GF-D8 (cell line): Measurements from ENCODE around the gene HOXC5.
"Not testable (repeated sequence)": the region's sequence is repeated elsewhere in the genome, so short reads cannot be mapped to it uniquely, and the experiment has no call there.

Experiments
- DNase-seq: peaks from one replicate; lab custom pipeline; 2025; lab: John Stamatoyannopoulos, UW

Gene HOXC5

GRCh38 chr12:54066408-54066807 is 33.6 kb downstream of the HOXC5 start:
- DNase-seq, result no peak

- DNase-seq, result no peak
These were observed 35.7 kb downstream of the HOXC5 start for GRCh38 chr12:54068418-54069070.

- DNase-seq, result no peak
These were observed 39.1 kb downstream of the HOXC5 start for GRCh38 chr12:54071942-54072341.

DNA sequence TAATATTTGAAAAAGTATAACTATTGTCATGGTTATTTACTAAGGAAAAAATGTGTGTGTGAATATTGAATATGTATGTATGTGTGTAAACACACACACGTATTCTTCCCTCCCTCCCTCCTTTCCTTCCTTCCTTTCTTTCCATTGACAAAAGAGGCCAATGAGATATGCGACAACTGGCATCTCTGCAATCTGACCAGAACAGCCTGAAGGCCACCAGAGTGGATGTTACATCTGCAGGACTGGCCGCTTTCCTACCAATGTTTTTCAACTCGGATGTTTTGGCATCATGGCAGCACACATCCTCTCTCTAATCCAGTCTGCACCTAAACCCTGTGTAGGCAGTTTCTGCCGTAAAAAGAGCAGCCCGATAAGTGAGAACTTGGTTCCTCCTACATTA is 41.5 kb downstream of the HOXC5 start:
- no peak for DNase-seq

GRCh38 chr12:54075409-54075808 is 42.6 kb downstream of the HOXC5 start:
- DNase-seq, result no peak

DNA sequence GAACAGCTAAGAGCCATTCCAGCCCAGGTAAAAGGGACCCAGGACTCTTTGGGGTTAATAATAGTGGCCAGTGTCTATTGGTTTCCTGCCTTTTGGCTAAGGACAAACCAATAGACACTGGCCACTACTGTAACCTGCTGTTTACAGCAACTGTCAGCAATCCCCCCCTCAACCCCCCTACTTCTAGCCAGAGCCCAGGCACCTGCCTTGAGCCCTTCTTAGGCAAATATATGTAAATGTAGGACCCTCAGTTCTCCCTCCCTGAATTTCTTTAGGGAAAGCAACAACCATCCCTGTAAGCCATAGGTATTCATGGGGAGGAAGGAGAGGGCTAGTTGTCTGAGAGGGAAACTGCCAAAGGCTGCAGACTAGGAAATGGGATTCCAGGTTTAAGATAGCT is 43.1 kb downstream of the HOXC5 start:
- DNase-seq, result no peak

DNA sequence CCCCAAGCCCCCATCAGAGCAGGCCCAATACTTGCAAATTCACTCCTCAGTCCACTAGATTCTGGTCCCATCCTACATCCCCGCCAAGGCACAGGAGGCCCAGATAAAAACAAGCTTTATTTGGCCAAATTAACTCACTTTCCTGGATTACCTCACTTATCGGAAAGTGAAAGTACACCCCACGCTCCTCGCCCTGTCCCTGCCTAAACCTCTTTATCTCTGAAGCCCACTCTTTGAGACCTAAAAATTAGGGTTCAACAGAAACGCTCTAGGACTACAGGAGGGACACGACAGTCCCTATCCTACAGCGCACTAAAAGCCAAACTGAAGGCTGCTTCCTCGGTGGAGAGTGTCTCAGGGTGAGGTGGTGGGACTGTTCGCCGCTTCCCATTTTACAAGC is 45.0 kb downstream of the HOXC5 start:
- not testable (repeated sequence) for DNase-seq

DNA sequence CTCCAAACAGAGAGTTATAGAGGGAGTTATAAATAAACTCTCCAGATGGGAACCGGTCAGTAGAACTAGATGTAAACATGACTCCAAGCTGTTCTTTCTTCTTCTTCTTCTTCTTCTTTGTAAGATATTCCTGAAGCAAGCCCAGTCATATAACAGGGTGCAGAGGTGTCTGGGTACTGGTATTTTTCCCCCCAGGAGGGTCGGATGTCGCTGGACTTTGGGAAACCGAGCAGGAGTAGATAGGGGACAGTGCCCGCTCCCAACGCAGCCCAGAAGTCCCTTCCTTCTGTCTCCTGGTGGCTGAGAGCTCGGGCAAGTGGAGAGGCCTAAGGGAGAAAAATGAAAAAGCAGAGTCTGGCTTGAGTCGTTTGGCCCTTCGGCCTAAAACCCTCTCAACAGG is 46.3 kb downstream of the HOXC5 start:
- not testable (repeated sequence) for DNase-seq

DNA sequence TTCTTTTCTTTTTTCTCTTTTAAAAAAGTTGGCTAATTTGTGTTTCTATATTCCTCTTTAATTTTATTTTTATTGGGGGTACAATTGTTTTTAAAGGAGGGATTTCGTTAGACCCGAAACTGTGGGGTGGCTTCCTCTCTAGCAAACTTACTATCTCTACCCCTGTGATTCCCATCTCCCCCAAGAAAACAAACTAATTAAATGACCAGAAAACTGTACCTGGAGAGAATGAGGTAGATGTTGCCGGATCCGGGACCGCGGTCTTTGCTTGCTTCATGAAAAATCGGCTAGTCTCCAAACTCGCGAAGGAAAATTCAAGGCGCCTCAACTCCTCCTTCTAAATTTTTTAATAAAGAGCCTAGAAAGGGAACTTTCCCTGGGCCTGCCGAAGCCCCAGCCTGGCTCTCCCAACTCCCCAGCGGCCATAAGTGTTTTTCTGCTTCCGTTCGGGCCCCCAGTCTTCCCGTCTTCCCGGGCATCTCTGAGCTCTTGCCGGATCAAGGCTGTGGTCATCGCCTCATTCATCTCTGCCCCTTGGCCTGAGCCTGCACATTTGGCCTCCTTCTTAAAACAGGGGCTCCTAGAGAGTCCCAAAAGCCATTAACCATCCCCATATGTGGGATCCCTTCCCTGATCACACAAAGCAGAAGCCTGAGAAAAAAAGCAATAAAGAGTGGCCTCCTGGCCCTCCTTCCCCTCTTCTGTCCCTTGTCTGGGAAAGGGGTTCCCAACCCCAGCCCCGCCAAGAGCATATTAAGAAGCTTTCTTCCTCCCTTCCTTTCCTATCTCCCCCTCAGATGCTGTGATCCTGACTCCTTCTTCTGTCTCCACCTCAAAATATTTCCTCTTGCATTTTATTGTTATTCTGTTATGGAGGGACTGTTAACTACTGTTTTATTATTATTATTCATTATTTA is 47.4 kb downstream of the HOXC5 start:
- not testable (repeated sequence) for DNase-seq

- DNase-seq, result not testable (repeated sequence)
These were observed 48.2 kb downstream of the HOXC5 start for GRCh38 chr12:54081053-54081514.

- not testable (repeated sequence) for DNase-seq
These were observed 48.9 kb downstream of the HOXC5 start for GRCh38 chr12:54081581-54082396.

DNA sequence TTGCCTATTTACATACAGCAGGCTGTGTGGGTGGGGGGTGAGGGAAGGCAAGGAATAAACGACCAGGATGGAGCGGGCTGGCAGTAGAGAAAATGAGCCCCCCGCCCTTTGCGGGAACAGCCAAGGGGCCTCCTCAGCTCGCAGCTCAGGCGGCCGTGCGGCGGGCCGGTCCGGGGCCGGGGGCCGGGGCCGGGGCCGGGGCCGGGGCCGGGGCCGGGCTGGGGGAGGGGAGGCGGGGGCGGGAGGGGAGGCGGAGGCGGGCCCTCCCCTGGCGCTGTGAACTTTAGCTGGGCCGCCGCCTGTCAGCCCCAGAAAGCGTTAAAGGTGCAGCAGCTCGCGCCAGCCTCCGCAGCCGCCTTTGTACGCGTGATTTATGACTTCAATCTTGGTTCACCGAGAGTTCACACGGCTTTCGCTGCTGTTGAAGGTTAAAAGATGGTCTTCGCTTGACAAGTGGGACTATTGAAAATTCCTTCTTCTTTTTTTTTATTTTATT is 49.6 kb downstream of the HOXC5 start:
- DNase-seq, result no peak
